ENCODE measurements around the gene HECW1.

Gene HECW1

DNA sequence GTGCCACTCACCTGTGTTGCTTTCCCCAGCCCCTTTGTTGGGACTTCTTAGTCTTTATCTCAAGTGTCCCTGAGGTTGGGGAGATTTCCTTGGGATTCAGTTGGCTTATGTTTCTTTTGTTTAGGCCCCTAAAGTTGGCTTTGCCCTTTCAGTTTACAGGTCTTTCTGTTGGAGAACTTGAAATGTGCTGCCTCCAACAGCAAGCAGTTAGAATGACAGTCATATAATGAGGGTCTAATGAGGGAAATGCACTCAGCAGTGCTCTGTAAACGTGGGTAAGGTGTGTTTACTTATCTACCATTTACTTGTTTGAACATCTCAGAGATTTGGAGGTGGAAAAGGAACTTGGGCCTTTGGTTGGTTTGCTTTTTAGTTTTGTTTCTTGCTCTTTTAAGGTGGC is 279.1 kb downstream of the HECW1 start:
- H3K36me3 ChIP-seq, result no peaks in the 10 kb centered on the region
- H3K9me3 ChIP-seq, result no peaks in the 10 kb centered on the region
- no peak overlapping the region for H3K27ac ChIP-seq
- no peak overlapping the region for H3K4me3 ChIP-seq (ENCODE audit: low read depth in 1 of 2, low read length in 1 of 2)
- TF ChIP-seq, protein P1, sequence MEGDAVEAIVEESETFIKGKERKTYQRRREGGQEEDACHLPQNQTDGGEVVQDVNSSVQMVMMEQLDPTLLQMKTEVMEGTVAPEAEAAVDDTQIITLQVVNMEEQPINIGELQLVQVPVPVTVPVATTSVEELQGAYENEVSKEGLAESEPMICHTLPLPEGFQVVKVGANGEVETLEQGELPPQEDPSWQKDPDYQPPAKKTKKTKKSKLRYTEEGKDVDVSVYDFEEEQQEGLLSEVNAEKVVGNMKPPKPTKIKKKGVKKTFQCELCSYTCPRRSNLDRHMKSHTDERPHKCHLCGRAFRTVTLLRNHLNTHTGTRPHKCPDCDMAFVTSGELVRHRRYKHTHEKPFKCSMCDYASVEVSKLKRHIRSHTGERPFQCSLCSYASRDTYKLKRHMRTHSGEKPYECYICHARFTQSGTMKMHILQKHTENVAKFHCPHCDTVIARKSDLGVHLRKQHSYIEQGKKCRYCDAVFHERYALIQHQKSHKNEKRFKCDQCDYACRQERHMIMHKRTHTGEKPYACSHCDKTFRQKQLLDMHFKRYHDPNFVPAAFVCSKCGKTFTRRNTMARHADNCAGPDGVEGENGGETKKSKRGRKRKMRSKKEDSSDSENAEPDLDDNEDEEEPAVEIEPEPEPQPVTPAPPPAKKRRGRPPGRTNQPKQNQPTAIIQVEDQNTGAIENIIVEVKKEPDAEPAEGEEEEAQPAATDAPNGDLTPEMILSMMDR (IDR thresholded peaks at IDR 0.05), result no peak
- no peaks in the 10 kb centered on the region for H3K27me3 ChIP-seq
- H3K4me1 ChIP-seq (ENCODE audit: control insufficient read depth in 1 of 2, insufficient read depth in 1 of 2, low read depth in 1 of 2, low read length in 1 of 2), result no peaks in the 10 kb centered on the region

DNA sequence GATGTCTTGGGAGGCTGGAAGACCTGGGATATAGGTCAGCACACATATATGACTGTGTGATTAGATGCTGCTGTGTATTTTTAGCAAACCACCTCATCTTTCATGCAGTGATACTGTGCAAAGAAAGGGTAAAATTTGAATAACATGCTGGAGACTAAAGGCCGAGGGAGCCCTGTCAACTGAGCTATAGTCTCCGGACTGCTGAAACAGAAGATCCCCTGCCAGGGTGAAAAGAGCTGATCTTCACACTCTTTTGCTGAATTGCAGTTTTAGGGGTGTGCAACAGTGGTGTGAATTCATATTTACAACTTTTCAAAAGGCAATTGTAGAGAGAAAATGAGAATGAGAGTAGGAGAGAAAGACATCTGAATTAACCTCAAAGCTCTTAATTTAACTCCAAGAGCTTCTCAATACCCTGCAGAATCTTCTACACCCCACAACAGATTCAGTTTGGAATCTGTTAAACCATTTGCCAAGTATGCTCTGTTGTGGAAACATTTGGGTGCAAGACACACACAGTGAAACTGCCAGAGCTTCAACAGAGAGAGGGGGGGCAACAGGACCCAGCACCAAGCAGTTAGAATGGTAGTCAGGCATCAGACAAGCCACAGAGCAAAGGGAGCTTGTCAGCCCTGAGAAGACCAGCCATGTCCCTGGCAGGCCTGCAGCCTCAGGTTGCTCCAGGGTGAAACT is 280.3 kb downstream of the HECW1 start:
- no peaks in the 10 kb centered on the region for H3K36me3 ChIP-seq
- H3K27ac ChIP-seq, result no peak overlapping the region
- TF ChIP-seq, protein P1 (IDR thresholded peaks at IDR 0.05), result no peak
- no peaks in the 10 kb centered on the region for H3K9me3 ChIP-seq
- no peak overlapping the region for H3K4me3 ChIP-seq (ENCODE audit: low read depth in 1 of 2, low read length in 1 of 2)
- H3K27me3 ChIP-seq, result no peaks in the 10 kb centered on the region
- no peaks in the 10 kb centered on the region for H3K4me1 ChIP-seq (ENCODE audit: control insufficient read depth in 1 of 2, insufficient read depth in 1 of 2, low read depth in 1 of 2, low read length in 1 of 2)

GRCh38 chr7:43394441-43395130 is 282.1 kb downstream of the HECW1 start:
- no peaks in the 10 kb centered on the region for H3K9me3 ChIP-seq
- no peak overlapping the region for H3K4me3 ChIP-seq (ENCODE audit: low read depth in 1 of 2, low read length in 1 of 2)
- H3K4me1 ChIP-seq (ENCODE audit: control insufficient read depth in 1 of 2, insufficient read depth in 1 of 2, low read depth in 1 of 2, low read length in 1 of 2), result no peaks in the 10 kb centered on the region
- H3K27ac ChIP-seq, result no peak overlapping the region
- peaks cover 5% of the 10 kb centered on the region for H3K27me3 ChIP-seq
- TF ChIP-seq, protein P1 (IDR thresholded peaks at IDR 0.05), result no peak
- no peaks in the 10 kb centered on the region for H3K36me3 ChIP-seq

DNA sequence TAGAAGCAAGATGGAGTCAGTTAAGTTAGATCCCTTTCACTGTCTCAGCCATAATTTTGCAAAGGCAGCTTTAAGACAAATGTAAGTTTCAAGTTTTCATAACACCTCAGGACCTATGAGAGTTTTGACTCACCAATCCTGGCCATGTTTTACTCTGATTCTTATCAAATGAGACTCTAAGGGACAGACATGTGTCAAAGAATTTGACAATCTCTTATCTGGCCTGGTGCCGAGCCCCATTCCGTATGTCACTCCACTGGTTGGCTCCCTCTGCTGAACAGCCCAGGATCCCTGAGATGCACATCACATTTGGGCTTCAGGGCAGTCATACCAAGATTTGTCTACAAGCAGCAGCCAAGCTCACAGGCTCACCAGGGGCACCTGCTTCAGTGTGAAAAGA is 282.9 kb downstream of the HECW1 start:
- H3K27ac ChIP-seq, result no peak overlapping the region
- H3K36me3 ChIP-seq, result no peaks in the 10 kb centered on the region

DNA sequence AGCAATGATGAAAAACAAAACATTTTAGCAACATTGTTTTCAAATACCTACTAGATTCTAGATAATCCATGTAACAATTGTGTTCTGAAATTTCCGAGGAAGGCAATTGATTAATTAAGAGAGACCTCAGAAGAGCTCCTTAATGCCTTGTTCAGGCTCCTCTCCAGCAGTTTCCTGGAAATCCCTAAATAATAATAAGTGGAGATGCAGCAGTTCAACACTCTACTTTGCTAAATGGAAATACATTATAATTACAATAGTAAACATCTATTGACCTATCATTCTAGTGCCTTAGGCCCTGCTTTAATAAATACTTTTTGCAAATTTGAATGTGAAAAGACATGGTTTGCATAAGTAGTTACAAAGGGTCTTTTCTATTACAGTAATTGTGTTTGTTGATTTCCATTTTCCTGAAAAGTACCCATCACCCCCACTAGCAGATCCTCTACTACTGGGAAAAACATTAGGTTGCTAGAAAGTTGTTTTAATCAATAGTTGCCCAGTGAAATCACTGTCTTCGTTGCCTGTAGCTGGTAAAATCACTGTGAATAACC is 283.8 kb downstream of the HECW1 start:
- Histone ChIP-seq H3K36me3 (no peaks in the 10 kb centered on the region), H3K4me3 (ENCODE audit: low read depth in 1 of 2, low read length in 1 of 2) (no peak overlapping the region), H3K27me3 (peaks cover 11% of the 10 kb centered on the region), H3K27ac (no peak overlapping the region), H3K9me3 (no peaks in the 10 kb centered on the region), H3K4me1 (ENCODE audit: control insufficient read depth in 1 of 2, insufficient read depth in 1 of 2, low read depth in 1 of 2, low read length in 1 of 2) (no peaks in the 10 kb centered on the region)
- TF ChIP-seq, protein P1 (IDR thresholded peaks at IDR 0.05), result no peak

More for the DNA sequence above, 282.9 kb downstream of the HECW1 start:
- Histone ChIP-seq H3K27me3 (peaks cover 11% of the 10 kb centered on the region), H3K9me3 (no peaks in the 10 kb centered on the region), H3K4me1 (ENCODE audit: control insufficient read depth in 1 of 2, insufficient read depth in 1 of 2, low read depth in 1 of 2, low read length in 1 of 2) (no peaks in the 10 kb centered on the region), H3K4me3 (ENCODE audit: low read depth in 1 of 2, low read length in 1 of 2) (no peak overlapping the region)
- TF ChIP-seq, protein P1 (IDR thresholded peaks at IDR 0.05), result no peak
